Spleen (tissue), 7 donors: ENCODE data around the gene NECTIN4.

Experiments
- POLR2A ChIP-seq, 3 donors: fragments of 450-650 bp; IDR thresholded peaks; one replicate each; pipeline ENCODE4 v1.5.1; 2017; ENCODE audit warnings: antibody characterized with exemption in 3 of 3, mild to moderate bottlenecking in 1 of 3
- POLR2AphosphoS5 ChIP-seq, 3 donors: sonication (generic); formaldehyde crosslinking; IDR thresholded peaks; one replicate each; pipeline ENCODE4 v1.5.1; 2017; ENCODE audit warnings: antibody characterized with exemption in 3 of 3
- TF ChIP-seq, protein P1 (sequence below), 11 experiments: fragments of 200-600 bp in 7 of 11; fragments of 450-650 bp in 4 of 11; sonication (generic) in 4 of 11; IDR thresholded peaks in 8 of 11; conservative IDR thresholded peaks in 3 of 11; 1 replicate in 7 of 11; 2 replicates in 4 of 11; pipeline versions ENCODE4 v1.4.0 to v1.8.0; 2016 to 2021; ENCODE audit warnings: antibody characterized with exemption in 11 of 11, inconsistent platforms in 4 of 11, mild to moderate bottlenecking in 1 of 11
- donor health status: DM: no; HTN: no; CAD: no; lungs with moderate emphysema.
- donor health status: DM: no; HTN: no; CAD: no.
- donor health status: DM: no; HTN: no; CAD: no.

DNA sequence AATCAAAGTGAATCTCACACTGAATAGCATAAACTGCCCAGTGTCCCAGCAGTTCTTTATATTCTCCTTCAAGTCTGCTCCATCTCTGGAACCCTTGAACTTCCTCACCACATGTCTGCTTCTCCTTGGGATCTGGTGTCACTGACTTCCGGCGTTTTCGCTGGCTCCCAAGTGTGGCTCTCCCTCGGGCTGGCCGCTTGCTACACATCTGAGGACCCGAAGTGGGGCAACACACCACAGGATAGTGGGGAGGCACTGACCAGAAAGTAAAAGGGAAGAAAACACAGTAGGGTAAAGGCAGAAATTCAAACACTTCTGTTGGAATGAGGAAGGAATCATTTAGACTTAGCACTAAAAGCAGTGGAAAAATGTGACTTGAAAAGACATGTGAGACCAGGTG lies 33.6 kb upstream of the NECTIN4 start:
- TF ChIP-seq POLR2A (IDR thresholded peaks at IDR 0.05) (no peak), POLR2AphosphoS5 (IDR thresholded peaks at IDR 0.05) (no peak)
- TF ChIP-seq, protein P1, sequence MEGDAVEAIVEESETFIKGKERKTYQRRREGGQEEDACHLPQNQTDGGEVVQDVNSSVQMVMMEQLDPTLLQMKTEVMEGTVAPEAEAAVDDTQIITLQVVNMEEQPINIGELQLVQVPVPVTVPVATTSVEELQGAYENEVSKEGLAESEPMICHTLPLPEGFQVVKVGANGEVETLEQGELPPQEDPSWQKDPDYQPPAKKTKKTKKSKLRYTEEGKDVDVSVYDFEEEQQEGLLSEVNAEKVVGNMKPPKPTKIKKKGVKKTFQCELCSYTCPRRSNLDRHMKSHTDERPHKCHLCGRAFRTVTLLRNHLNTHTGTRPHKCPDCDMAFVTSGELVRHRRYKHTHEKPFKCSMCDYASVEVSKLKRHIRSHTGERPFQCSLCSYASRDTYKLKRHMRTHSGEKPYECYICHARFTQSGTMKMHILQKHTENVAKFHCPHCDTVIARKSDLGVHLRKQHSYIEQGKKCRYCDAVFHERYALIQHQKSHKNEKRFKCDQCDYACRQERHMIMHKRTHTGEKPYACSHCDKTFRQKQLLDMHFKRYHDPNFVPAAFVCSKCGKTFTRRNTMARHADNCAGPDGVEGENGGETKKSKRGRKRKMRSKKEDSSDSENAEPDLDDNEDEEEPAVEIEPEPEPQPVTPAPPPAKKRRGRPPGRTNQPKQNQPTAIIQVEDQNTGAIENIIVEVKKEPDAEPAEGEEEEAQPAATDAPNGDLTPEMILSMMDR (IDR thresholded peaks at IDR 0.05 in 8 of 11, conservative IDR thresholded peaks at IDR 0.05 in 3 of 11), result no peak
